ENCODE data around the gene ZNF429.
A peak's percentile ranks its signal among the peaks of the same experiment; 100 is the strongest.
"Not testable (repeated sequence)": the region's sequence is repeated elsewhere in the genome, so short reads cannot be mapped to it uniquely, and the experiment has no call there.

Gene ZNF429

GRCh38 chr19:21513651-21514050 is 8.2 kb downstream of the ZNF429 start:
- no peak for DNase-seq (ENCODE audit: low read depth in 2 of 2)

GRCh38 chr19:21519488-21519887 is 14.1 kb downstream of the ZNF429 start:
- no peak for DNase-seq (ENCODE audit: low read depth in 2 of 2)

GRCh38 chr19:21532904-21533303 is 27.5 kb downstream of the ZNF429 start:
- DNase-seq (ENCODE audit: low read depth in 2 of 2) = no peak

- DNase-seq (ENCODE audit: low read depth in 2 of 2) = not testable (repeated sequence)
Measured at GRCh38 chr19:21536741-21537290, 31.4 kb downstream of the ZNF429 start.

GRCh38 chr19:21559444-21559843 is 54.0 kb downstream of the ZNF429 start:
- no peak for DNase-seq (ENCODE audit: low read depth in 2 of 2)

DNA sequence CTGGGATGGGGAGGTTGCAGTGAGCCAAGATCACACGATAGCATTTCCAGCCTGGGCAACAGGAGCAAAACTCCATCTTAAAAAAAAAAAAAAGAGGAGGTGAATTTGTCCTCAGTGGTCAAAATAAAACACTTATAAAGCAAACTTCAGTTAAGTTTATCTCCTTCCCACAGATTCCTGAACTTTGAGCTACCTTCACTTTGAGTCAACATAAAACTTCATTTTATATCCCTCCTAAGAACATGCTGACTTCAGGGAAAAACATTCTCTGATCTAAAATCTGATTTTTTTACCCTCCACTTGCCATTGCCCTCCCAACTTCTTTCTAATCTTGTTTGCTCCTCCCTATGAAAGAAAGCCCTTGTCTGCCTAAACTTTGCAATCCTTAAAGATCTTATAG is 59.0 kb downstream of the ZNF429 start:
- DNase-seq (ENCODE audit: low read depth in 2 of 2) = no peak

GRCh38 chr19:21566073-21566472 is 60.7 kb downstream of the ZNF429 start:
- DNase-seq (ENCODE audit: low read depth in 2 of 2) = no peak

GRCh38 chr19:21567806-21568205 is 62.4 kb downstream of the ZNF429 start:
- DNase-seq (ENCODE audit: low read depth in 2 of 2) = not testable (repeated sequence)

DNA sequence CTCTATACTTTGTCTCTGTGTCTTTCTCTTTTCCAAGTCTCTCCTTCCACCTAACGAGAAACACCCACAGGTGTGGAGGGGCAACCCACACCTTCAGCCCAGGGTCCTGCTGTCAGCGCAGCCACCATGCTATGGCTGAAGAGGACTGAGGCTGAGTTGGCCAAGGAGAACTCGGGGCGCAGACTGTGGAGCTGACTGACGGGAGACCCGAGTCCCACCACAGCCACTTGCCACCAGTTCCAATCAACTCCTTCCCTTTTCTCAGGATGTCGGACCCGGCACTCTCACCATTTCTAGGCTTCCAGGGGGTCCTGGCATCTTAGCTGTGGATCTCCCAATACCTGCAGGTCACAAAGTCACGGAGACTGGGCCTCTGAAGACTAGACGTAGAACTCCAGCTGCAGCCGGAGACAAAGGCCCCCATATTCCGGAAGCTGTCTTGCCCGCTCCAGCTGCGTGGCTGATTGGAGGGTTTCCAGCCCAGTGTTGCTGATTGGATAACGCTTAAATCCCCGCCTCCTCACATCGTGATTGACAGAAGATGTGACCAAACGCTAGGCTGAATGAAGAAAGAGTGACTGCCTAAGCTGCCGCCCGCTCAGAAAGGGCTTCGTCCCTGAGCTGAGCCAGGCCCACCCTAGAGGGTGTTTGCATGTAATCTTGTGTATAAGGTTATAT is 63.6 kb downstream of the ZNF429 start:
- peak; percentile 41 to 79 for DNase-seq (ENCODE audit: low read depth in 2 of 2)

DNA sequence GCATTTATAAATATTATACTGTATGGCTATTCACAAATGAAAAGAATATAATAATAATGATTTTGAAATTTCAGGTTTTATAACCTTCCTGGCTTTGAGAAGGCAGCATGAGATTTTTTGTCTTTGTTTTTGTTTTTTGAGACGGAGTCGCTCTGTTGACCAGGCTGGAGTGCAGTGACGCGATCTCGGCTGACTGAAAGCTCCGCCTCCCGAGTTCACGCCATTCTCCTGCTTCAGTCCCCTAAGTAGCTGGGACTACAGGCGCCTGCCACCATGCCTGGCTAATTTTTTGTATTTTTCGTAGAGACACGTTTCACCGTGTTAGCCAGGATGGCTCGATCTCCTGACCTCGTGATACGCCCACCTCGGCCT is 64.1 kb downstream of the ZNF429 start:
- DNase-seq (ENCODE audit: low read depth in 2 of 2) = peak in 1 of 2 donors; percentile 23

DNA sequence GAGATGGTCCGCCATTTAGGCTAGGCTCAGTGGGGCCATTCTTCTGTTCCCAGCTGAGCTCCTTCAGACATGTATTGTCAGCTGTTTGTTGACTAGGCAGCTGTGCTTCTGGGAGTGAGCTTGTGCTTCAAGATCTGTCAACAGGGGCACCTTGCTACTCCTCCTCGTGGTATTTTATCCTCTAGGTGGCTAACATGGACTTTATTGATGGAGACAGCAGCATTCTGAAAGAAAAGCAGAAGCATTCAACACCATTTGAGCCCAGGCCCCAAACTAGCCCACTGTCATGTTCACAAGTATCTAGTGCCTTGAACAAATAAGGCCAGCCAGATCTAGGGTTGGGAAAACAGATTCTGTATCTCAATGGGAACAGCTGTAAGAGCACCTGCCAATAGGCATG is 65.9 kb downstream of the ZNF429 start:
- DNase-seq (ENCODE audit: low read depth in 2 of 2) = no peak

GRCh38 chr19:21574607-21575006 is 69.2 kb downstream of the ZNF429 start:
- no peak for DNase-seq (ENCODE audit: low read depth in 2 of 2)

GRCh38 chr19:21576481-21576880 is 71.1 kb downstream of the ZNF429 start:
- no peak for DNase-seq (ENCODE audit: low read depth in 2 of 2)

DNA sequence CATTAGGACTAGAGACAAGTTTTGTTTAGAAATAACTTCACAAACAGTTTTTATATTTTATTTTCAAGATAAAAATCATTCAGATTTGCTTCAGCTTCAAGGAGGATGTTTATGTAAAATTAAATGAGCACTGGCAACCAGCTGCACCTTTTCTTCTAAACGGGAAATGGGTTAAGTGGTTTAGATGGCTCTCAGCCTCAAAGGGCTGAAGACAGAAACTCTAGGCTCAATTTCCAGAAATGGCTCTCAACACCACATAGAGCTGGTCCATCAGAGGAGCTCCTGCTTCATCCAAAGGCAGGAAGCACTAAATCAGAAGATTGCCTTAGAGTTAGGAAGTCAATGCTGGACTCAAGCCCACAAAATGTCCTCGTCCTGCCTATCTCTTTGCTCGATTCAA is 74.7 kb downstream of the ZNF429 start:
- DNase-seq (ENCODE audit: low read depth in 2 of 2) = no peak

GRCh38 chr19:21580818-21581217 is 75.4 kb downstream of the ZNF429 start:
- no peak for DNase-seq (ENCODE audit: low read depth in 2 of 2)

- DNase-seq (ENCODE audit: low read depth in 2 of 2) = no peak
Measured at GRCh38 chr19:21581646-21582240, 76.3 kb downstream of the ZNF429 start.

DNA sequence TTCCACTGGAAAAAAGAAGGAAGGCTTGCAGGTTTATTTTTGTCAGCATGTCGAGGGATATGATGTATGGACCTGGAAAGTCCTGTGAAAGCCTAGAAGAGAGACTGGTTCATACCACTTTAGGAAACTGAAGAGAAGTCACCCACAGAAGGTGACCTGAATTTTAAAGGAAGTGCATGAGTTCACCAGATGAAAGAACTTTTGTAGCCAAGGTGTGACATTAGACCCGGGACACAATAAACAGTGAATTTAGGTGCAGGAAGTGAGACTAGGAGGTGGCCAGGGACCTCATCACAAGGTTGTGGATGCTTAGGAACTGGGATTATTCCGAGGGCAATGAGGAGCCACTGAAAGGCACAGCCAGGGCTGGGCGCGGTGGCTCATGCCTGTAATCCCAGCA is 79.1 kb downstream of the ZNF429 start:
- DNase-seq (ENCODE audit: low read depth in 2 of 2) = no peak

- DNase-seq (ENCODE audit: low read depth in 2 of 2) = no peak
Measured at GRCh38 chr19:21585281-21585890, 80.0 kb downstream of the ZNF429 start.

DNA sequence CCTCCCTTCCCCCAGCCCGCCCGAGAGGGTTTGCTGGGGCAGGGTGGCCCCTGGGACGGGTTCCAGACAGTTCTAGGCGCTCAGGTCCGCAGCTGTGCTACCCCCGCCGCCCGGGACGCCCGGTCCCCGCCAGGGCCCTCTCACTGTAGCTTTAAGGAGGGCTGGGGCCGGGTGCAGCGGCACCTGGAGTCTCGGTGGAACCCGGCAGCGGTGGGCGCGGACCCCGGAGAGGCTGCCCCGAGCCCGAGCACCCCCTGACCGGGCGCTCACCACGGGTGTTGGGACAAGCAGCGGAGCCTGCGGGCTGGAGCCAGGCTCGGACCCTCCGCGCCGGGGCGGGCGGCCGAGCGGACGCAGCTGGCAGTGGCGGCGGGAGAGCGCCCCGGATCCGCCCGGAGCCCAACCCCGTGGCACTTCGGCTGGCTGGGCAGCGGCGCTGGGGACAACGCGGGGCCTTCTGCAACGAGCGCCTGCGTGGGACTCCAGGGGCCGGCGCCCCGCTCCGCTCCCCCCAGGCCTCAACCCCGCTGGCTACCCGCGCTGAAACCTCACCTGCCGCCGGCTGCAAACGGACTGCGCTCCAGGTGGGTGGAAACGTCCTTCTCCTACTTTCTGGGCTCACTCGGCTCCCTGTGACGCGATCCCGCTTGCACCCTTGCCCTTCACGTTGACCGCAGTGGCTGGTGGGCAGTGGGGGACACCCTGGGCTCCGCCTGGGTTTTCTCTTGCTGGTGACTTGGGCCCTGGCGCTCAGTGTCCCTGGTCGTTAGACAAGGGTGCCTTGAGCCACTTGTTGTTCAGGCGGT is 81.1 kb downstream of the ZNF429 start:
- peak in 1 of 2 donors; percentile 6 for DNase-seq (ENCODE audit: low read depth in 2 of 2)

DNA sequence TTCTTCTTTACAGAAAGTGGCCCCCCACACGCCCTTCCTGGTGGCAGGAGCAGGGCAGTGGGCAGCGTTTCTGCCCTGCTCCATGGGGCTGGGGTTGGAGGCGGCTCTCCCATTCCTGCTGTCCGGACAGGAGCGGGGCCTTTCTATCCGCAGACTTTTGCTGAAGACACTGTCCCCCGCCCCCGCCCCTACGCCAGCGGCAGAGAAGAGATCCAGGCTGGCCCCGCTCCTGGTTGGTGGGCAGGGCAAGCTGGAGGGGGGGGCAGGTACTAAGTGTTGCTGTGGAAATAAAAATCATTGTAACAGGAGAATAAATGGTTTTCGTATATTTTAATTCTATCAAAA is 81.7 kb downstream of the ZNF429 start:
- DNase-seq (ENCODE audit: low read depth in 2 of 2) = no peak

DNA sequence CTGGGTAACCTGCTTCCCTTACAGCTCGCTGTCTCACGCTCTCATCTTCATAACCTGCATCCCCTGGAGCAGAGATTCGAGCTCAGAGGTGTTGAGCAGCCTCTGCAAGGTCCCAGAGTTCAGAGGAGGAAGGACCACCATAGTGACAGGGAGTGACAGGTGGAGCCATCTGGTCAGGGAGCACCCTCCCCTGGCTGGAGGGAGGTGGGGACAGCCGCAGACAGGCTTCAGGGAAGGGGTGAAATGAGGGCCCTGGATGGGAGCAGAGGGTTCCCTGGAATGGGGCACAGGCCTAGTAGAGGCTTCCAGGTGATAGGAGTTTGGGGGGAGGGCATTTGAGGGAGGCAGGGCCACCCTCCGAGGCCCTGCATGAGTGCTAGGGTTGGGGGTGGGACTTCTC is 82.1 kb downstream of the ZNF429 start:
- no peak for DNase-seq (ENCODE audit: low read depth in 2 of 2)

- DNase-seq (ENCODE audit: low read depth in 2 of 2) = no peak
Measured at GRCh38 chr19:21588065-21588601, 82.7 kb downstream of the ZNF429 start.

Data from stimulated activated CD8-positive, alpha-beta memory T cell treated with anti-CD3 and anti-CD28 coated beads, Interleukin-7, amount 100 ng/mL, for 1 hour (primary cell).